A204.1 (cell line): ENCODE data around the gene HIPK1.
A peak's percentile ranks its signal among the peaks of the same experiment; 100 is the strongest.

ENCODE experiments used
- FAIRE-seq: peaks from 2 replicates; lab custom pipeline; 2012; peaks lifted over from hg19 to GRCh38; lab: Jason Lieb, UNC

Gene HIPK1

GRCh38 chr1:113928941-113929749, at the start of gene HIPK1:
TSS of gene HIPK1 (plus strand) at chr1:113929324.
- FAIRE-seq = no peak

- no peak for FAIRE-seq
Measured at GRCh38 chr1:113879739-113880038, 49.4 kb upstream of the HIPK1 start.

GRCh38 chr1:113881661-113882060, 47.5 kb upstream of the HIPK1 start:
- FAIRE-seq = no peak

GRCh38 chr1:113886417-113887401, 42.4 kb upstream of the HIPK1 start:
- no peak for FAIRE-seq

- FAIRE-seq = no peak
Measured at GRCh38 chr1:113887402-113888175, 41.5 kb upstream of the HIPK1 start, which contains the start of gene BCL2L15. TSS of gene BCL2L15 (minus strand) at chr1:113887581. CDS start at chr1:113887375, 206 bp downstream.

- FAIRE-seq = no peak
Measured at GRCh38 chr1:113890816-113891215, 38.3 kb upstream of the HIPK1 start.

GRCh38 chr1:113891631-113892220, 37.4 kb upstream of the HIPK1 start:
- FAIRE-seq = no peak

GRCh38 chr1:113893267-113893666, 35.9 kb upstream of the HIPK1 start:
- no peak for FAIRE-seq

GRCh38 chr1:113895098-113895497, 34.0 kb upstream of the HIPK1 start:
- FAIRE-seq = no peak

- no peak for FAIRE-seq
Measured at GRCh38 chr1:113895961-113896360, 33.2 kb upstream of the HIPK1 start.

GRCh38 chr1:113898241-113898814, 30.8 kb upstream of the HIPK1 start:
- FAIRE-seq = no peak

GRCh38 chr1:113899111-113899510, 30.0 kb upstream of the HIPK1 start:
- no peak for FAIRE-seq

- FAIRE-seq = no peak
Measured at GRCh38 chr1:113901191-113901590, 27.9 kb upstream of the HIPK1 start.

- FAIRE-seq = no peak
Measured at GRCh38 chr1:113903501-113904292, 25.4 kb upstream of the HIPK1 start.

- FAIRE-seq = no peak
Measured at GRCh38 chr1:113904293-113904673, 24.8 kb upstream of the HIPK1 start.

GRCh38 chr1:113904674-113905434, 24.3 kb upstream of the HIPK1 start, which contains the start of the genes AP4B1 and DCLRE1B:
TSS of gene AP4B1 (minus strand) at chr1:113904799. CDS start at chr1:113904717, 82 bp downstream.
TSS of gene DCLRE1B (plus strand) at chr1:113905326. CDS start at chr1:113905587, 261 bp downstream.
- peak; percentile 97 for FAIRE-seq

GRCh38 chr1:113905435-113905861, 23.7 kb upstream of the HIPK1 start:
- FAIRE-seq = no peak

- no peak for FAIRE-seq
Measured at GRCh38 chr1:113912594-113913311, 16.4 kb upstream of the HIPK1 start.

GRCh38 chr1:113913312-113913668, 15.8 kb upstream of the HIPK1 start:
- FAIRE-seq = no peak
